ENCODE measurements around the gene PROZ. TPM values are rescaled to one million over a fixed set of nuclear protein-coding genes. Genes with fewer than 3 reads are reported as not detected.

PROZ gene
- polyA plus RNA-seq, 1 of the 3 experiments (the other 2 are of a cell fraction) = not detected

DNA sequence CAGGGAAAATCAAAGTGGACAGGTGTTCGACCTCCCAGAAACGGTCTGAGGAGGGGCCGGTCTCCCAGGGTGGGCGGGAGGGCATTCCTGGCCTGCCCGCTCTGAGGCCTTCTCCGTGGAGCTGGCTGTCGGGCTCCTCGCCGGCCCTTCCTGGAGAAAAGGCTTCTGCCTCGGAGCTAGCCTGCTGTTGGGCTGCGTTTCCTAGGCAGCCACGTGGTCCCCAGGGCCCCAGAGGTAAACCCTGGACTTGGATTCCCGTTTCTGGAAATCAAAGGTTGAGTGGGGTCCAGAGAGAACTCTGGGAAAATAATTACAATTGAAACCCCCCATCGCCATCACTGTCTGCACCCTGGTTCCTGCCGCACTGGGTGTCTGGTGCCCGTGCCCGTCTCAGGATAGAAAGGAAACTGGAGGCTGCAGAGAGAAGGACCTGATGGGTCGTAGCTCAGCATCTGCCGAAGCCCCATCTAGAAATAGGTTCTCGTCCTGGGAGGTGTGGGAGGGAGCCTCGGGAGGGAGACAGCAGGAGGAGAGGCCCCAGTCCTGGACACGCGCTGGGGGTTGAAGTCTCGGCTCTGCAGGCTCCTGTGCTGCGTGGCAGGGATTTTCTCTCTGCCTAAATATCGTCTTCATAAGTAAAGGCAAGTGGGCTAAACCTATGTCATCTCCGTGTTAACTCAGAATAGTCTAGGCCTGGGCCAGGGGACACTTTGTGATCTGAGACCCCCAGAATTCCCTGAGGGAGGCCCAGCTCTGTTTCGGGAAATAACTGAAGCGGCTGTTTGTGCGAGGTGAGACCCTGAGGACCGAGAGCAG, 7.7 kb upstream of the PROZ start:
- 89% methylated on average over 24 of the region's 31 CpGs for WGBS (ENCODE audit: low lambda C conversion rate)
- Histone ChIP-seq H4K20me1 (ENCODE audit: insufficient read depth) (no peaks in the 10 kb centered on the region), H3K27ac (ENCODE audit: low read depth in 2 of 2, low read length in 1 of 2) (no peak overlapping the region), H3K27me3 (ENCODE audit: insufficient read depth) (no peaks in the 10 kb centered on the region), H3F3A (replicated peaks; ENCODE audit: insufficient read depth) (peaks cover 13% of the 10 kb centered on the region), H3K4me1 (ENCODE audit: control insufficient read depth in 1 of 2, insufficient read depth in 2 of 2, low read depth in 1 of 2, low read length in 1 of 2) (peaks cover 5 to 13% of the 10 kb centered on the region in 2 experiments; a peak in 1 of 4 replicates), H3K4me3 (ENCODE audit: low read depth in 2 of 2, low read length in 1 of 2) (no peak overlapping the region), H3K4me2 (no peak overlapping the region), H3K9me3 (no peaks in the 10 kb centered on the region), H3K36me3 (replicated peaks in 1 of 2; ENCODE audit: control insufficient read depth in 1 of 2, insufficient read depth in 2 of 2, low read length in 1 of 2) (no peaks in the 10 kb centered on the region), H3K9me2 (no peaks in the 10 kb centered on the region), H3K79me2 (ENCODE audit: insufficient read depth) (no peaks in the 10 kb centered on the region), H3K9ac (no peak overlapping the region), H2AFZ (ENCODE audit: low read depth) (no peak overlapping the region)
- POLR2A ChIA-PET = no interaction called here
- TF ChIP-seq, protein P1, sequence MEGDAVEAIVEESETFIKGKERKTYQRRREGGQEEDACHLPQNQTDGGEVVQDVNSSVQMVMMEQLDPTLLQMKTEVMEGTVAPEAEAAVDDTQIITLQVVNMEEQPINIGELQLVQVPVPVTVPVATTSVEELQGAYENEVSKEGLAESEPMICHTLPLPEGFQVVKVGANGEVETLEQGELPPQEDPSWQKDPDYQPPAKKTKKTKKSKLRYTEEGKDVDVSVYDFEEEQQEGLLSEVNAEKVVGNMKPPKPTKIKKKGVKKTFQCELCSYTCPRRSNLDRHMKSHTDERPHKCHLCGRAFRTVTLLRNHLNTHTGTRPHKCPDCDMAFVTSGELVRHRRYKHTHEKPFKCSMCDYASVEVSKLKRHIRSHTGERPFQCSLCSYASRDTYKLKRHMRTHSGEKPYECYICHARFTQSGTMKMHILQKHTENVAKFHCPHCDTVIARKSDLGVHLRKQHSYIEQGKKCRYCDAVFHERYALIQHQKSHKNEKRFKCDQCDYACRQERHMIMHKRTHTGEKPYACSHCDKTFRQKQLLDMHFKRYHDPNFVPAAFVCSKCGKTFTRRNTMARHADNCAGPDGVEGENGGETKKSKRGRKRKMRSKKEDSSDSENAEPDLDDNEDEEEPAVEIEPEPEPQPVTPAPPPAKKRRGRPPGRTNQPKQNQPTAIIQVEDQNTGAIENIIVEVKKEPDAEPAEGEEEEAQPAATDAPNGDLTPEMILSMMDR (IDR thresholded peaks at IDR 0.05) = no peak
- TF ChIP-seq, protein P2, sequence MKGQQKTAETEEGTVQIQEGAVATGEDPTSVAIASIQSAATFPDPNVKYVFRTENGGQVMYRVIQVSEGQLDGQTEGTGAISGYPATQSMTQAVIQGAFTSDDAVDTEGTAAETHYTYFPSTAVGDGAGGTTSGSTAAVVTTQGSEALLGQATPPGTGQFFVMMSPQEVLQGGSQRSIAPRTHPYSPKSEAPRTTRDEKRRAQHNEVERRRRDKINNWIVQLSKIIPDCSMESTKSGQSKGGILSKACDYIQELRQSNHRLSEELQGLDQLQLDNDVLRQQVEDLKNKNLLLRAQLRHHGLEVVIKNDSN (IDR thresholded peaks at IDR 0.05; ENCODE audit: borderline replicate concordance, low read depth) = no peak
- no peak for TF ChIP-seq YY1 (IDR thresholded peaks at IDR 0.05; ENCODE audit: low read depth)
- TF ChIP-seq, protein P3, sequence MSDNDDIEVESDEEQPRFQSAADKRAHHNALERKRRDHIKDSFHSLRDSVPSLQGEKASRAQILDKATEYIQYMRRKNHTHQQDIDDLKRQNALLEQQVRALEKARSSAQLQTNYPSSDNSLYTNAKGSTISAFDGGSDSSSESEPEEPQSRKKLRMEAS (IDR thresholded peaks at IDR 0.05; ENCODE audit: low read depth) = no peak
- no peak for TF ChIP-seq SMC3 (IDR thresholded peaks at IDR 0.05; ENCODE audit: low read depth, low read length)
- TF ChIP-seq FOSL2 (IDR thresholded peaks at IDR 0.05; ENCODE audit: borderline replicate concordance, low read depth) = no peak
- no peak for TF ChIP-seq NRF1 (IDR thresholded peaks at IDR 0.05; ENCODE audit: low read depth, low read length)
- TF ChIP-seq POLR2AphosphoS5 (IDR thresholded peaks at IDR 0.05; ENCODE audit: low read depth, low read length) = no peak
- TF ChIP-seq TCF12 (IDR thresholded peaks at IDR 0.05) = no peak
- no peak for TF ChIP-seq NFIC (IDR thresholded peaks at IDR 0.05; ENCODE audit: borderline replicate concordance)
- TF ChIP-seq RCOR1 (IDR thresholded peaks at IDR 0.05; ENCODE audit: low read length) = no peak
- no peak for TF ChIP-seq TAF1 (IDR thresholded peaks at IDR 0.05; ENCODE audit: borderline replicate concordance, low read depth, low read length)
- no peak for TF ChIP-seq MXI1 (IDR thresholded peaks at IDR 0.05; ENCODE audit: low read depth, low read length)
- TF ChIP-seq, protein P4, sequence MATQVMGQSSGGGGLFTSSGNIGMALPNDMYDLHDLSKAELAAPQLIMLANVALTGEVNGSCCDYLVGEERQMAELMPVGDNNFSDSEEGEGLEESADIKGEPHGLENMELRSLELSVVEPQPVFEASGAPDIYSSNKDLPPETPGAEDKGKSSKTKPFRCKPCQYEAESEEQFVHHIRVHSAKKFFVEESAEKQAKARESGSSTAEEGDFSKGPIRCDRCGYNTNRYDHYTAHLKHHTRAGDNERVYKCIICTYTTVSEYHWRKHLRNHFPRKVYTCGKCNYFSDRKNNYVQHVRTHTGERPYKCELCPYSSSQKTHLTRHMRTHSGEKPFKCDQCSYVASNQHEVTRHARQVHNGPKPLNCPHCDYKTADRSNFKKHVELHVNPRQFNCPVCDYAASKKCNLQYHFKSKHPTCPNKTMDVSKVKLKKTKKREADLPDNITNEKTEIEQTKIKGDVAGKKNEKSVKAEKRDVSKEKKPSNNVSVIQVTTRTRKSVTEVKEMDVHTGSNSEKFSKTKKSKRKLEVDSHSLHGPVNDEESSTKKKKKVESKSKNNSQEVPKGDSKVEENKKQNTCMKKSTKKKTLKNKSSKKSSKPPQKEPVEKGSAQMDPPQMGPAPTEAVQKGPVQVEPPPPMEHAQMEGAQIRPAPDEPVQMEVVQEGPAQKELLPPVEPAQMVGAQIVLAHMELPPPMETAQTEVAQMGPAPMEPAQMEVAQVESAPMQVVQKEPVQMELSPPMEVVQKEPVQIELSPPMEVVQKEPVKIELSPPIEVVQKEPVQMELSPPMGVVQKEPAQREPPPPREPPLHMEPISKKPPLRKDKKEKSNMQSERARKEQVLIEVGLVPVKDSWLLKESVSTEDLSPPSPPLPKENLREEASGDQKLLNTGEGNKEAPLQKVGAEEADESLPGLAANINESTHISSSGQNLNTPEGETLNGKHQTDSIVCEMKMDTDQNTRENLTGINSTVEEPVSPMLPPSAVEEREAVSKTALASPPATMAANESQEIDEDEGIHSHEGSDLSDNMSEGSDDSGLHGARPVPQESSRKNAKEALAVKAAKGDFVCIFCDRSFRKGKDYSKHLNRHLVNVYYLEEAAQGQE (IDR thresholded peaks at IDR 0.05; ENCODE audit: low read depth, low read length) = no peak
- CTCF ChIA-PET = interaction anchor here (1.7 kb wide), 1 partner anchor 276 kb away, joined by 4 read pairs; no protein-coding TSS in a partner anchor
- DNase-seq = no peak

Data from SK-N-SH (cell line).